ENCODE results near the gene ENPP5. TPM values are rescaled to one million over a fixed set of nuclear protein-coding genes. Genes with fewer than 3 reads are reported as not detected.
"Not testable (repeated sequence)": the region's sequence is repeated elsewhere in the genome, so short reads cannot be mapped to it uniquely, and the experiment has no call there.

The ENPP5 gene
- total and polyA plus RNA-seq, 12 donors: 1.8 to 6.0 (median 4.5) TPM

- intact Hi-C loops (cut with DNase I): no loop called here
Measured at GRCh38 chr6:46172176-46172575, 1.4 kb upstream of the ENPP5 start.

GRCh38 chr6:46160102-46160501 lies 10.7 kb downstream of the ENPP5 start:
- ATAC-seq (no peak), DNase-seq (no peak)
- no peaks in the 10 kb centered on the region for H3K4me1 ChIP-seq
- no peaks in the 10 kb centered on the region for H3K27me3 ChIP-seq
- H3K27ac ChIP-seq: no peak overlapping the region
- intact Hi-C loops (cut with DNase I): no loop called here
- WGBS, 2 donors: 95 to 96% methylated on average over 5 of the region's 5 CpGs
- no peak for TF ChIP-seq CTCF (IDR thresholded peaks at IDR 0.05)
- no peak overlapping the region for H3K4me3 ChIP-seq
- H3K9me3 ChIP-seq: no peaks in the 10 kb centered on the region
- H3K36me3 ChIP-seq: no peaks in the 10 kb centered on the region

More at GRCh38 chr6:46172176-46172575, 1.4 kb upstream of the ENPP5 start:
- H3K27me3 ChIP-seq: peaks cover 0 to 28% (median 4%) of the 10 kb centered on the region in 7 donors
- no peak for TF ChIP-seq CTCF (IDR thresholded peaks at IDR 0.05)
- H3K36me3 ChIP-seq: no peaks in the 10 kb centered on the region
- H3K4me3 ChIP-seq: no peak overlapping the region
- no peak for DNase-seq
- no peak overlapping the region for H3K27ac ChIP-seq
- 57 to 64% methylated on average over 4 of the region's 4 CpGs for WGBS, 2 donors
- H3K4me1 ChIP-seq: peaks cover 0 to 14% (median 8%) of the 10 kb centered on the region in 9 donors
- no peak for ATAC-seq
- no peaks in the 10 kb centered on the region for H3K9me3 ChIP-seq

GRCh38 chr6:46159229-46159628 lies 11.6 kb downstream of the ENPP5 start:
- no peak for TF ChIP-seq CTCF (IDR thresholded peaks at IDR 0.05)
- H3K36me3 ChIP-seq: no peaks in the 10 kb centered on the region
- no peaks in the 10 kb centered on the region for H3K9me3 ChIP-seq
- H3K27me3 ChIP-seq: no peaks in the 10 kb centered on the region
- DNase-seq (no peak), ATAC-seq (no peak)
- no peaks in the 10 kb centered on the region for H3K4me1 ChIP-seq
- H3K27ac ChIP-seq: no peak overlapping the region
- intact Hi-C loops (cut with DNase I): no loop called here
- no peak overlapping the region for H3K4me3 ChIP-seq

- no peak for DNase-seq
- no peak for ATAC-seq
- Histone ChIP-seq H3K4me1 (no peaks in the 10 kb centered on the region), H3K9me3 (no peaks in the 10 kb centered on the region), H3K27ac (no peak overlapping the region), H3K4me3 (no peak overlapping the region), H3K36me3 (no peaks in the 10 kb centered on the region), H3K27me3 (no peaks in the 10 kb centered on the region)
- TF ChIP-seq CTCF (IDR thresholded peaks at IDR 0.05): no peak
- intact Hi-C loops (cut with DNase I): no loop called here
Measured at GRCh38 chr6:46156701-46157100, 14.1 kb downstream of the ENPP5 start.

- H3K4me3 ChIP-seq; ATAC-seq; DNase-seq; intact Hi-C loops (cut with DNase I); H3K27me3 ChIP-seq; H3K36me3 ChIP-seq; H3K9me3 ChIP-seq; H3K27ac ChIP-seq: not testable (repeated sequence)
- peaks cover 0 to 11% (median 7%) of the 10 kb centered on the region in 9 donors for H3K4me1 ChIP-seq
- WGBS, 2 donors: 91 to 92% methylated on average over 3 of the region's 3 CpGs
Measured at GRCh38 chr6:46149066-46149465, 21.7 kb downstream of the ENPP5 start.
